ENCODE results near the gene WNT6.

DNA sequence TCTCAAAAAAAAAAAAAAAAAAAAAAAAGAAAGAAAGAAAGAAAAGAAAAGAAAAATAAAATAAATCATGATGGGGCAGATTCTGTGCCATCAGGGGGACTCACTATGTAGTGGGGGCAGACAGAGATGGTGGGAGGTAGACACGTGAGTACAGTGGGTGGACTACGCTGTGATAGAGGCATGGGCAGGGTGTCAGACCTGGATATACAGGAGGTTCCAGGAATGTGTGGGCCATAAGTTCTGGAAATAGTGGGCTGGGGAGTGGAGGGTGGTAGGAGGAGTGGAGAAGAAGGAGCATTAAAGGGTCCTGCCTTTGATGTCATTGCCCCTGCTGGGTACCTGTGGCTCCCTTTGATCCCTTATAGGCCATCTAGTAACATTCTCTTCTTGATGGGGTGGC lies 8.8 kb upstream of the WNT6 start:
- no peak for TF ChIP-seq CTCF (conservative IDR thresholded peaks at IDR 0.05; ENCODE audit: low read length)
- TF ChIP-seq EZH2phosphoT487 (IDR thresholded peaks at IDR 0.05; ENCODE audit: borderline replicate concordance): no peak

Data from Loucy (cell line).